EL (cell line): ENCODE data around the gene SLC16A9.

Experiments used
- DNase-seq: peaks from one replicate; pipeline ENCODE4 v3.0.0-alpha.2; 2016

Gene SLC16A9

GRCh38 chr10:59713196-59713821, 3.7 kb upstream of the SLC16A9 start:
- DNase-seq: no peak

GRCh38 chr10:59711871-59712494, 2.3 kb upstream of the SLC16A9 start:
- no peak for DNase-seq

- no peak for DNase-seq
These were observed 745 bp downstream of the SLC16A9 start for GRCh38 chr10:59708816-59709394.

- no peak for DNase-seq
These were observed 2.5 kb downstream of the SLC16A9 start for GRCh38 chr10:59706851-59707797.

- DNase-seq: no peak
These were observed 3.7 kb downstream of the SLC16A9 start for GRCh38 chr10:59705931-59706330.

- no peak for DNase-seq
These were observed 5.0 kb downstream of the SLC16A9 start for GRCh38 chr10:59704630-59705029.

GRCh38 chr10:59702347-59702746, 7.3 kb downstream of the SLC16A9 start:
- no peak for DNase-seq

GRCh38 chr10:59700709-59701108, 8.9 kb downstream of the SLC16A9 start:
- DNase-seq: no peak

- DNase-seq: no peak
These were observed 11.3 kb downstream of the SLC16A9 start for GRCh38 chr10:59698326-59698725.

GRCh38 chr10:59695637-59696036, 14.0 kb downstream of the SLC16A9 start:
- DNase-seq: no peak

- no peak for DNase-seq
These were observed 14.7 kb downstream of the SLC16A9 start for GRCh38 chr10:59694936-59695335.

- DNase-seq: no peak
These were observed 17.5 kb downstream of the SLC16A9 start for GRCh38 chr10:59692113-59692512.

GRCh38 chr10:59688921-59689351, 20.7 kb downstream of the SLC16A9 start:
- DNase-seq: no peak

- DNase-seq: no peak
These were observed 22.0 kb downstream of the SLC16A9 start for GRCh38 chr10:59687657-59688056.

GRCh38 chr10:59684006-59684405, 25.6 kb downstream of the SLC16A9 start:
- no peak for DNase-seq

GRCh38 chr10:59682986-59683937, 26.4 kb downstream of the SLC16A9 start:
- no peak for DNase-seq

GRCh38 chr10:59680199-59680598, 29.5 kb downstream of the SLC16A9 start:
- no peak for DNase-seq

GRCh38 chr10:59678884-59679301, 30.8 kb downstream of the SLC16A9 start:
- DNase-seq: no peak

GRCh38 chr10:59677253-59677831, 32.3 kb downstream of the SLC16A9 start:
- DNase-seq: no peak

GRCh38 chr10:59675812-59676211, 33.8 kb downstream of the SLC16A9 start:
- peak; percentile 3 for DNase-seq

GRCh38 chr10:59674215-59674836, 35.3 kb downstream of the SLC16A9 start:
- peak; percentile 43 for DNase-seq
